HG03354 (cell line): ENCODE results near the gene RPS15.

Experiments used
- ATAC-seq: cut with Tn5 transposase; IDR thresholded peaks from one replicate; pipeline ENCODE4 v1.9.1; 2021; ENCODE audit warnings: mild to moderate bottlenecking; ENCODE audit not compliant: unreplicated experiment, poor library complexity, severe bottlenecking

Gene RPS15

GRCh38 chr19:1401138-1401888 is 36.9 kb upstream of the RPS15 start, which contains the start of gene GAMT:
GAMT (minus strand) TSS chr19:1401542; CDS start chr19:1401476, 66 bp downstream.
- no peak for ATAC-seq

DNA sequence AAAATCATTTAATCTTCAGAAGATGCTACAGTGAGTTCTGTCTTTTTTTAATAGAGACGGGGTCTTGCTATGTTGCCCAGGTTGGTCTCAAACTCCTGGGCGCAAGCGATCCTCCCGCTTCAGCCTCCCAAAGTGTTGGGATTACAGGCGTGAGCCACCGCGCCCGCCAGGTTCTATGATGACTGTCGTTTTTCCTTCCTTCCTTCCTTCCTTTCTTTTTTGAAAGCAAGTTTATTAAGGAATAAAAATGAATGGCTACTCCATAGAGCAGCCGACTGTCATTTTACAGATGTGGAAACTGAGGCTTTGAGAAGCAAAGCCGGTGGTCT is 36.3 kb upstream of the RPS15 start:
- ATAC-seq, result no peak

DNA sequence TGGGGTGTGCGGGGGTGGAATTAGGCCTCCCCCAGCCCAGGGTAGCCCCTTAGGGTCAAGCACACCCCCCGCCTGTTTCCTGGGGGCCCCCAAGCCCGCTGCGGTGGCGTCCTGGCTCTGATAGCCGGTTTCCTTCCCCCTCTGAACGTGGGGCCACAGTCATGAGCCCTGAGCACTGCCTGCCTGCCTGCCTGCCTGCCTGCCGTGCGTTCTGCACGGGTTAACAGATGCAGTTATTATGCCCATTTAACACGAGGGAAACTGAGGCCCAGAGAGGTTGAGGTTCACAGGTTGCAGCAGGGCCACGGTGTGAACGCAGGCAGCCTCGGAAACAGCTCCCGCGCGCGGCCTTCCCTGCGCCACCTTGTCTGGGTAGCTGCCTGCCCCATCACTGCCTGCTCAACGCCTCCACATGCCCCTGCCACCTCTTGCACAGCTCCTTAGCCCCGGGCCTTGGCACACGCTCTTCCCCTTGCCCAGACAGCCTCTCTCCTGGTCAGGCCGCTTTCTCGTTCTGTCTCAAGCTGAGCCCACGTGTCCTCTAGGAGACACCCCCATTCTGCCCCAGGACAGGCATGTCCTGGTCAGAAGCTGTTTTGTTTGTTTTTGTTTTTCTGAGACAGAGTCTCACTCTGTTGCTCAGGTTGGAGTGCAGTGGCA is 35.7 kb upstream of the RPS15 start:
- ATAC-seq, result no peak

GRCh38 chr19:1406774-1407527 is 31.2 kb upstream of the RPS15 start:
- peak; percentile 75 for ATAC-seq

DNA sequence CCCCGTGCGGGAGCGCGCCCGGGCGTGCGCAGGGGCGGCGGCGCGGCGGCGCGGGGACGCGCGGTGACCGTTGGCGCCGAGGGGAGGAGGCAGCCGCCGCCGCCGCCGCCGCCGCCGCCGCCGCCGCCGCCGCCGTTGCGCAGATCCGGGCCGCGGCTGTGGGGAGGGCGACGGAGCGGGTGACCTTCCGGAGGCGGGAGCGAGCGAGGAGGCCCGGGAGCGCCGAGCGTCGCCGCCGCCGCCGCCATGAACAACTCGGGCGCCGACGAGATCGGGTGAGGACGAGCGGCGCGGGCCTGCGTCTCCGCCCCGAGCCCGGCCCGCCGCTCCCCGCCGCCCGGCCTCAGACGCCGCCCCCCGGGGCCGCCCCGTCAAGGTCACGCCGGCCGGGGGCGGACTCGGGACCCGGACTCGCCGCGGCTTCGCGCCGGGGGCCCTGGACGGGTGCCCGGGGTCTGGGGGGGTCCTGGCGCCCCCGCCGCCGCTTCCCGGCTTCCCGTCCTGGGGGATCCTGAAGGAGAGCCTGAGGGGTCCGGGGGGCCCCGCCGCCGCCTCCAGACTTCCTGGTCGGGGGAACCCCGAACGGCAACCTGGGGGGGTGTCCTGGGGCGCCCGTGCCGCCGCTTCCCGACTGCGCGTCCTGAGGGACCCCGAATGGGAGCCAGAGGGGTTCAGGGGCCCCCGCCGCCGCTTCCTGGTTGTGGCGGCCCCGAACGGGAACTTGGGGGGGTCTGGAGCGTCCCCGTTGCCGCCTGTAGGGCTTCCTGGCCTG is 30.5 kb upstream of the RPS15 start, which contains the start of gene DAZAP1:
TSS of gene DAZAP1 (plus strand) at position 59 of the 772 bp plus-strand sequence. CDS start at position 247, 188 bp downstream.
- ATAC-seq, result peak; percentile 30

DNA sequence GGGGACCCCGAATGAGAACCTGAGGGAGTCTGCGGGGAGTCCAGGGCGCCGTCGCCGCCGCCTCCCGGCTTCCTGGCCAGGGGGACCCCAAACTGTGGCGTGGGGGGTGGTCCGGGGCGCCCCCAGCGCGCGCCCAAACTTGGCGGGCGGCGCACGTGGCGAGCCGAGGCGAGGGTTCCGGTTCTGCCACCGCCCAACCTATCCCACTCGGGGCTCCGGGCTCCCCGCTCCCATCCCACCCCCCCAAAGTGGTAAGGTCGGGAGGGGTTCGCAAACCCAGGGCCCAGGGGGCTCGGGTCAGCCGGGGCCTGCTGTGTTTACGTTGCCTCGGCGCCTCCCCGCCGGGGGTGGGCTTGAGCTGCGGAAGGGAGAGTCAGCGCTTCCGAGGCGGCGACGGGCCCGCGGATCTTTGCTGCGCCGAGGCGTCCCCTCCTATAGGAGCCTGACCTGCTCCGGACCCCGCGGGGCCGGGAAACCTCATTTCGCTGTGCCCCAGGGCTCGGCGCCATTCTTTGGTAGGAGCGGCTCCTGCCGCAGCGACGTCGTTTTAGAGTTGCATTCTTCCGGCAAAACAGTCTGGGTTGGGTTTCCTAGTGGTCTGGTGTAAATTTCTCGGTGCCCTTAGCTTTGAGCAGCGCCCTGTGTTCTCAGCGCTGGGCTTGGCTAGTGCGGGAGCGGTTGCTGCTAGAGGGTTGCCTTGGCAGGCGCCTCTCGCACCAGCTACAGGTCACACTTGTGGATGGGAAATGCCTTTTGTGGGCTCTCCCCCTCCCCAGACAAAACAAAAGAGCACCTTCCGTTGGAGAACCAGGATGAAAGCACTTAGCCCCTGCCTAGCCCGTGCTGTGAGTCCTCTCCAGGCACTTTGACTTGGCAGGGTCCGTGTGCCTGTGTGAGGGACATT is 29.6 kb upstream of the RPS15 start:
- ATAC-seq, result no peak

- ATAC-seq, result no peak
Observed at GRCh38 chr19:1409204-1410005, 28.8 kb upstream of the RPS15 start.

GRCh38 chr19:1410136-1410786 is 27.9 kb upstream of the RPS15 start:
- ATAC-seq, result no peak

GRCh38 chr19:1410789-1411188 is 27.4 kb upstream of the RPS15 start:
- ATAC-seq, result no peak

DNA sequence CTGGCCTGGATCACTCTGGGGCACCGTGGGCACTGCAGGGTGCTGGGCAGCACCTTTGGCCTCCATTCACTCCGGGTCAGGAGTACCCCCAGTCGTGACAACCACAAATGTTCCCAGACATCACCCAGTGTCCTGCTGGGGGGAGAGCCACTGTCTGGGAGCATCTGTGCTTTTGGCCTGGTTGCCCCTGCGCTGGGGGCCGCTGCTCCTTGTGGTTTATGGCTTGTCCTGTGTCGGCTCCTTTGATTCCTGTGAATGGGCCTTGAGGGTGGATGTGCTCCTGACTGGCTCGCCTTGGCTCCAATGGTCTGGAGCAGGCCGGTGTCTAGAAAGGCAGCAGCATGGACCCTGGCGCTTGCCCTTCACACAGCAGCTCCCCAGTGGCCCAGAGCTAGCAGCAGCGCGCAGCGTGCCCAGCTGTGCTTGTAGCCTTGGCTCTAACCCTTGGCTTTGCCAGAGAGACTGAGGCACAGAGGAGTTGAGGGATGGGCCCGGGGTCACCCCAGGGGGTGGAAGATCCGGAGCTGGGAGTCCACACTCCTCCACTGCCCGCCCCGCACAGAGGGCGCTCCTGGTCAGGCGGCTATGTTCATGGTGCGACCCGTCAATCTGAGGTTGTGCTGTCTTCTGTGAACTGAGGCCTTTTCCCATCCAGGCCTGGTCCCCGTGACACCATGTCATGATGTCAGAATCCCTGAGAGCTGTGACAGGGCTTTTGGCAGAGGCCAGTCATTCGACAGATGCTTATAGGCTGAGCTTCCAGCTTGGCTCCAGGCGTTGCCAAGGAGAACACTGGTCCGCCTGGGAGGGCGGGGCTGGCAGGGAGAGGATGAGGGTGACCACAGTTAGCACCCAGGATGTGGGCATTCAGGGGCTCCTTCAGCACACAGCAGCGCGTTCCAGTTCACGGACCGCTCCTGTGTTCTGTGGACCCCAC is 26.7 kb upstream of the RPS15 start:
- no peak for ATAC-seq

- ATAC-seq, result no peak
Observed at GRCh38 chr19:1412323-1412923, 25.8 kb upstream of the RPS15 start.

- no peak for ATAC-seq
Observed at GRCh38 chr19:1412995-1413800, 25.0 kb upstream of the RPS15 start.

- no peak for ATAC-seq
Observed at GRCh38 chr19:1416014-1416841, 22.0 kb upstream of the RPS15 start.

DNA sequence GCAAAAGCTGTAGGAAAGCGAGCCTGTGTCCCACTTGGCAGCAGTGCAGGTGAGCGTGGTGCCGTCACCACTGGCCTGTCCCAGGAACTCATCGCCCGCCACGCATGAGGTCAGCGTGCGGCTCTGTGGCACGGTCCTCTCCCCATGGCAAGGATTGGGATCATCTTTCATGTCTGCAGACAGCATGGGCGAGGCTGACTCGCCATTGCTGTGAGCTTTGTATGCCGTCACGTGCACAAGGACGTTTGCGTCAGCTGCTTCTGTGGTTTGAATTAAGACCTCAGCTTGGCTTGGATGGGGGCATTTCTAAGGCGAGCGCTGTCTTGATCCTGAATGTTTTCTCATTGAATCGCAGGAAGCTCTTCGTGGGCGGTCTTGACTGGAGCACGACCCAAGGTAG is 21.1 kb upstream of the RPS15 start:
- ATAC-seq, result no peak
